RCC 7860 (cell line): ENCODE results near the gene ZNF669.

Experiments used
- DNase-seq: peaks from one replicate; pipeline ENCODE4 v3.0.0-alpha.2; 2015; ENCODE audit warnings: low spot score
- FAIRE-seq: peaks from 2 replicates; lab custom pipeline; 2012; peaks lifted over from hg19 to GRCh38; lab: Jason Lieb, UNC

Gene ZNF669

GRCh38 chr1:247111700-247112478 is 7.7 kb upstream of the ZNF669 start:
- FAIRE-seq (no peak), DNase-seq (peak; percentile 14)

GRCh38 chr1:247111259-247111699 is 7.1 kb upstream of the ZNF669 start:
- FAIRE-seq (no peak), DNase-seq (no peak)

GRCh38 chr1:247110627-247111258 is 6.6 kb upstream of the ZNF669 start:
- DNase-seq (no peak), FAIRE-seq (no peak)

- no peak for FAIRE-seq
- no peak for DNase-seq
These were observed 3.5 kb upstream of the ZNF669 start for GRCh38 chr1:247107694-247108093.

GRCh38 chr1:247105966-247106365 is 1.8 kb upstream of the ZNF669 start:
- DNase-seq (no peak), FAIRE-seq (no peak)

- FAIRE-seq (no peak), DNase-seq (no peak)
These were observed 809 bp upstream of the ZNF669 start for GRCh38 chr1:247104965-247105364.

GRCh38 chr1:247102381-247102780 is 1.8 kb downstream of the ZNF669 start:
- DNase-seq (no peak), FAIRE-seq (no peak)

GRCh38 chr1:247100676-247101279 is 3.4 kb downstream of the ZNF669 start:
- DNase-seq (no peak), FAIRE-seq (no peak)

GRCh38 chr1:247096958-247097357 is 7.2 kb downstream of the ZNF669 start:
- DNase-seq (no peak), FAIRE-seq (no peak)

GRCh38 chr1:247096544-247096943 is 7.6 kb downstream of the ZNF669 start:
- DNase-seq (no peak), FAIRE-seq (no peak)

- FAIRE-seq (no peak), DNase-seq (no peak)
These were observed 8.0 kb downstream of the ZNF669 start for GRCh38 chr1:247096112-247096511.

GRCh38 chr1:247090455-247090854 is 13.7 kb downstream of the ZNF669 start:
- DNase-seq = no peak
- no peak for FAIRE-seq

GRCh38 chr1:247089616-247090375 is 14.4 kb downstream of the ZNF669 start:
- no peak for DNase-seq
- FAIRE-seq = no peak

GRCh38 chr1:247088967-247089366 is 15.2 kb downstream of the ZNF669 start:
- FAIRE-seq = no peak
- no peak for DNase-seq

GRCh38 chr1:247087256-247087655 is 16.9 kb downstream of the ZNF669 start:
- no peak for FAIRE-seq

GRCh38 chr1:247085310-247085709 is 18.8 kb downstream of the ZNF669 start:
- DNase-seq (no peak), FAIRE-seq (no peak)

More at GRCh38 chr1:247087256-247087655, 16.9 kb downstream of the ZNF669 start:
- no peak for DNase-seq

- FAIRE-seq (no peak), DNase-seq (no peak)
These were observed 19.4 kb downstream of the ZNF669 start for GRCh38 chr1:247084771-247085170.

- FAIRE-seq = no peak
- DNase-seq = peak; percentile 21
These were observed 24.8 kb downstream of the ZNF669 start for GRCh38 chr1:247079141-247079874.

- FAIRE-seq = peak; percentile 84
These were observed 25.7 kb downstream of the ZNF669 start, which contains the start of gene ZNF670 for GRCh38 chr1:247078258-247079140. ZNF670 (minus strand) TSS chr1:247078811; CDS start chr1:247078596, 215 bp downstream.

More at GRCh38 chr1:247078258-247079140, 25.7 kb downstream of the ZNF669 start, which contains the start of gene ZNF670:
- peak; percentile 87 for DNase-seq
